Measurements from ENCODE around the gene JAM3. TPM values are rescaled to one million over a fixed set of nuclear protein-coding genes. Genes with fewer than 3 reads are reported as not detected.

JAM3 gene
- total RNA-seq, 1 experiment from 2014 or later, result 32.9 TPM

DNA sequence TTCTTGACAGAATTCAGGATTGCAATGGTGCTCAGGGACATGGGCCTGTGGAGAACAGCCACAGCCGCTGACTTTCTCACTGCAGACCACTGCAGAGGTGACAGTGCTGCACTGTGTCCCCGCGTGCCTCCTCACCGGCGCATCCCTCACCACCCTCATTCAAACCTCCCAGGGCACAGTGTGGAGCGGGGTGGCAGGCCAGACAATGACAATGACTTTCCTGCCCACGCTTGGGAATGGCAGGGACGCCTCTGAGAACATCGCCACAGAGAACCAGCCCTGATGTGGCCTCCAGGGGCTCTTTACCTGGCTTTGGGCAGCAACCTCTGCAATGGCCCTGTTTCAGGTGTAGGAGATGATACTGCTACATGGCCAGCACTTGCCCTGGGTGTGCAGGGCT is 89.2 kb downstream of the JAM3 start:
- no peak for DNase-seq (ENCODE audit: low spot score)
- Mint-ChIP-seq H3K36me3 (peaks cover 93% of the 10 kb centered on the region), H3K27me3 (ENCODE audit: low read depth) (peaks cover 7% of the 10 kb centered on the region; the same call in 1 of the 2 replicates), H3K4me3 (no peak overlapping the region), H3K27ac (no peak overlapping the region), H3K9me3 (peaks cover 20% of the 10 kb centered on the region), H3K4me1 (no peaks in the 10 kb centered on the region)
- no peak for TF ChIP-seq FOXP1 (CRISPR knock-in tag; IDR thresholded peaks at IDR 0.05; ENCODE audit: borderline replicate concordance)
- TF ChIP-seq FOXK1 (CRISPR knock-in tag; IDR thresholded peaks at IDR 0.05), result no peak
- no peak for TF ChIP-seq TEAD1 (CRISPR knock-in tag; IDR thresholded peaks at IDR 0.05)
- TF ChIP-seq, protein P1, sequence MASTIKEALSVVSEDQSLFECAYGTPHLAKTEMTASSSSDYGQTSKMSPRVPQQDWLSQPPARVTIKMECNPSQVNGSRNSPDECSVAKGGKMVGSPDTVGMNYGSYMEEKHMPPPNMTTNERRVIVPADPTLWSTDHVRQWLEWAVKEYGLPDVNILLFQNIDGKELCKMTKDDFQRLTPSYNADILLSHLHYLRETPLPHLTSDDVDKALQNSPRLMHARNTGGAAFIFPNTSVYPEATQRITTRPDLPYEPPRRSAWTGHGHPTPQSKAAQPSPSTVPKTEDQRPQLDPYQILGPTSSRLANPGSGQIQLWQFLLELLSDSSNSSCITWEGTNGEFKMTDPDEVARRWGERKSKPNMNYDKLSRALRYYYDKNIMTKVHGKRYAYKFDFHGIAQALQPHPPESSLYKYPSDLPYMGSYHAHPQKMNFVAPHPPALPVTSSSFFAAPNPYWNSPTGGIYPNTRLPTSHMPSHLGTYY (CRISPR knock-in tag; IDR thresholded peaks at IDR 0.05), result no peak
- no peak for TF ChIP-seq NR1H2 (CRISPR knock-in tag; IDR thresholded peaks at IDR 0.05)
- TF ChIP-seq, protein P2, sequence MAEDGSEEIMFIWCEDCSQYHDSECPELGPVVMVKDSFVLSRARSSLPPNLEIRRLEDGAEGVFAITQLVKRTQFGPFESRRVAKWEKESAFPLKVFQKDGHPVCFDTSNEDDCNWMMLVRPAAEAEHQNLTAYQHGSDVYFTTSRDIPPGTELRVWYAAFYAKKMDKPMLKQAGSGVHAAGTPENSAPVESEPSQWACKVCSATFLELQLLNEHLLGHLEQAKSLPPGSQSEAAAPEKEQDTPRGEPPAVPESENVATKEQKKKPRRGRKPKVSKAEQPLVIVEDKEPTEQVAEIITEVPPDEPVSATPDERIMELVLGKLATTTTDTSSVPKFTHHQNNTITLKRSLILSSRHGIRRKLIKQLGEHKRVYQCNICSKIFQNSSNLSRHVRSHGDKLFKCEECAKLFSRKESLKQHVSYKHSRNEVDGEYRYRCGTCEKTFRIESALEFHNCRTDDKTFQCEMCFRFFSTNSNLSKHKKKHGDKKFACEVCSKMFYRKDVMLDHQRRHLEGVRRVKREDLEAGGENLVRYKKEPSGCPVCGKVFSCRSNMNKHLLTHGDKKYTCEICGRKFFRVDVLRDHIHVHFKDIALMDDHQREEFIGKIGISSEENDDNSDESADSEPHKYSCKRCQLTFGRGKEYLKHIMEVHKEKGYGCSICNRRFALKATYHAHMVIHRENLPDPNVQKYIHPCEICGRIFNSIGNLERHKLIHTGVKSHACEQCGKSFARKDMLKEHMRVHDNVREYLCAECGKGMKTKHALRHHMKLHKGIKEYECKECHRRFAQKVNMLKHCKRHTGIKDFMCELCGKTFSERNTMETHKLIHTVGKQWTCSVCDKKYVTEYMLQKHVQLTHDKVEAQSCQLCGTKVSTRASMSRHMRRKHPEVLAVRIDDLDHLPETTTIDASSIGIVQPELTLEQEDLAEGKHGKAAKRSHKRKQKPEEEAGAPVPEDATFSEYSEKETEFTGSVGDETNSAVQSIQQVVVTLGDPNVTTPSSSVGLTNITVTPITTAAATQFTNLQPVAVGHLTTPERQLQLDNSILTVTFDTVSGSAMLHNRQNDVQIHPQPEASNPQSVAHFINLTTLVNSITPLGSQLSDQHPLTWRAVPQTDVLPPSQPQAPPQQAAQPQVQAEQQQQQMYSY (CRISPR knock-in tag; IDR thresholded peaks at IDR 0.05), result no peak
- TF ChIP-seq, protein P3, sequence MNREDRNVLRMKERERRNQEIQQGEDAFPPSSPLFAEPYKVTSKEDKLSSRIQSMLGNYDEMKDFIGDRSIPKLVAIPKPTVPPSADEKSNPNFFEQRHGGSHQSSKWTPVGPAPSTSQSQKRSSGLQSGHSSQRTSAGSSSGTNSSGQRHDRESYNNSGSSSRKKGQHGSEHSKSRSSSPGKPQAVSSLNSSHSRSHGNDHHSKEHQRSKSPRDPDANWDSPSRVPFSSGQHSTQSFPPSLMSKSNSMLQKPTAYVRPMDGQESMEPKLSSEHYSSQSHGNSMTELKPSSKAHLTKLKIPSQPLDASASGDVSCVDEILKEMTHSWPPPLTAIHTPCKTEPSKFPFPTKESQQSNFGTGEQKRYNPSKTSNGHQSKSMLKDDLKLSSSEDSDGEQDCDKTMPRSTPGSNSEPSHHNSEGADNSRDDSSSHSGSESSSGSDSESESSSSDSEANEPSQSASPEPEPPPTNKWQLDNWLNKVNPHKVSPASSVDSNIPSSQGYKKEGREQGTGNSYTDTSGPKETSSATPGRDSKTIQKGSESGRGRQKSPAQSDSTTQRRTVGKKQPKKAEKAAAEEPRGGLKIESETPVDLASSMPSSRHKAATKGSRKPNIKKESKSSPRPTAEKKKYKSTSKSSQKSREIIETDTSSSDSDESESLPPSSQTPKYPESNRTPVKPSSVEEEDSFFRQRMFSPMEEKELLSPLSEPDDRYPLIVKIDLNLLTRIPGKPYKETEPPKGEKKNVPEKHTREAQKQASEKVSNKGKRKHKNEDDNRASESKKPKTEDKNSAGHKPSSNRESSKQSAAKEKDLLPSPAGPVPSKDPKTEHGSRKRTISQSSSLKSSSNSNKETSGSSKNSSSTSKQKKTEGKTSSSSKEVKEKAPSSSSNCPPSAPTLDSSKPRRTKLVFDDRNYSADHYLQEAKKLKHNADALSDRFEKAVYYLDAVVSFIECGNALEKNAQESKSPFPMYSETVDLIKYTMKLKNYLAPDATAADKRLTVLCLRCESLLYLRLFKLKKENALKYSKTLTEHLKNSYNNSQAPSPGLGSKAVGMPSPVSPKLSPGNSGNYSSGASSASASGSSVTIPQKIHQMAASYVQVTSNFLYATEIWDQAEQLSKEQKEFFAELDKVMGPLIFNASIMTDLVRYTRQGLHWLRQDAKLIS (CRISPR knock-in tag; IDR thresholded peaks at IDR 0.05; ENCODE audit: borderline replicate concordance), result no peak
- TF ChIP-seq ELF4 (CRISPR knock-in tag; IDR thresholded peaks at IDR 0.05; ENCODE audit: low read depth), result no peak
- no peak for TF ChIP-seq ZNF121 (CRISPR knock-in tag; IDR thresholded peaks at IDR 0.05)
- TF ChIP-seq, protein P4, sequence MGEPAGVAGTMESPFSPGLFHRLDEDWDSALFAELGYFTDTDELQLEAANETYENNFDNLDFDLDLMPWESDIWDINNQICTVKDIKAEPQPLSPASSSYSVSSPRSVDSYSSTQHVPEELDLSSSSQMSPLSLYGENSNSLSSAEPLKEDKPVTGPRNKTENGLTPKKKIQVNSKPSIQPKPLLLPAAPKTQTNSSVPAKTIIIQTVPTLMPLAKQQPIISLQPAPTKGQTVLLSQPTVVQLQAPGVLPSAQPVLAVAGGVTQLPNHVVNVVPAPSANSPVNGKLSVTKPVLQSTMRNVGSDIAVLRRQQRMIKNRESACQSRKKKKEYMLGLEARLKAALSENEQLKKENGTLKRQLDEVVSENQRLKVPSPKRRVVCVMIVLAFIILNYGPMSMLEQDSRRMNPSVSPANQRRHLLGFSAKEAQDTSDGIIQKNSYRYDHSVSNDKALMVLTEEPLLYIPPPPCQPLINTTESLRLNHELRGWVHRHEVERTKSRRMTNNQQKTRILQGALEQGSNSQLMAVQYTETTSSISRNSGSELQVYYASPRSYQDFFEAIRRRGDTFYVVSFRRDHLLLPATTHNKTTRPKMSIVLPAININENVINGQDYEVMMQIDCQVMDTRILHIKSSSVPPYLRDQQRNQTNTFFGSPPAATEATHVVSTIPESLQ (CRISPR knock-in tag; IDR thresholded peaks at IDR 0.05), result no peak
- TF ChIP-seq CBFB (CRISPR knock-in tag; IDR thresholded peaks at IDR 0.05; ENCODE audit: low read depth), result no peak
- no peak for TF ChIP-seq SMAD3 (CRISPR knock-in tag; IDR thresholded peaks at IDR 0.05; ENCODE audit: borderline replicate concordance)
- no peak for TF ChIP-seq ATF1 (CRISPR knock-in tag; IDR thresholded peaks at IDR 0.05)
- TF ChIP-seq, protein P5, sequence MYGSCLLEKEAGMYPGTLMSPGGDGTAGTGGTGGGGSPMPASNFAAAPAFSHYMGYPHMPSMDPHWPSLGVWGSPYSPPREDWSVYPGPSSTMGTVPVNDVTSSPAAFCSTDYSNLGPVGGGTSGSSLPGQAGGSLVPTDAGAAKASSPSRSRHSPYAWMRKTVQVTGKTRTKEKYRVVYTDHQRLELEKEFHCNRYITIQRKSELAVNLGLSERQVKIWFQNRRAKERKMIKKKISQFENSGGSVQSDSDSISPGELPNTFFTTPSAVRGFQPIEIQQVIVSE (CRISPR knock-in tag; IDR thresholded peaks at IDR 0.05; ENCODE audit: borderline replicate concordance), result no peak
- TF ChIP-seq, protein P6, sequence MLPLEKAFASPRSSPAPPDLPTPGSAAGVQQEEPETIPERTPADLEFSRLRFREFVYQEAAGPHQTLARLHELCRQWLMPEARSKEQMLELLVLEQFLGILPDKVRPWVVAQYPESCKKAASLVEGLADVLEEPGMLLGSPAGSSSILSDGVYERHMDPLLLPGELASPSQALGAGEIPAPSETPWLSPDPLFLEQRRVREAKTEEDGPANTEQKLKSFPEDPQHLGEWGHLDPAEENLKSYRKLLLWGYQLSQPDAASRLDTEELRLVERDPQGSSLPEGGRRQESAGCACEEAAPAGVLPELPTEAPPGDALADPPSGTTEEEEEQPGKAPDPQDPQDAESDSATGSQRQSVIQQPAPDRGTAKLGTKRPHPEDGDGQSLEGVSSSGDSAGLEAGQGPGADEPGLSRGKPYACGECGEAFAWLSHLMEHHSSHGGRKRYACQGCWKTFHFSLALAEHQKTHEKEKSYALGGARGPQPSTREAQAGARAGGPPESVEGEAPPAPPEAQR (CRISPR knock-in tag; IDR thresholded peaks at IDR 0.05), result no peak
- no peak for TF ChIP-seq NFATC4 (CRISPR knock-in tag; IDR thresholded peaks at IDR 0.05)
- TF ChIP-seq HMGA2 (CRISPR knock-in tag; IDR thresholded peaks at IDR 0.05), result no peak
- ChIA-PET POLR2A (no interaction called here), CTCF (no interaction called here)
- ATAC-seq, result no peak

Data from WTC11 (cell line).